Measurements from ENCODE around the gene PROSER3.

DNA sequence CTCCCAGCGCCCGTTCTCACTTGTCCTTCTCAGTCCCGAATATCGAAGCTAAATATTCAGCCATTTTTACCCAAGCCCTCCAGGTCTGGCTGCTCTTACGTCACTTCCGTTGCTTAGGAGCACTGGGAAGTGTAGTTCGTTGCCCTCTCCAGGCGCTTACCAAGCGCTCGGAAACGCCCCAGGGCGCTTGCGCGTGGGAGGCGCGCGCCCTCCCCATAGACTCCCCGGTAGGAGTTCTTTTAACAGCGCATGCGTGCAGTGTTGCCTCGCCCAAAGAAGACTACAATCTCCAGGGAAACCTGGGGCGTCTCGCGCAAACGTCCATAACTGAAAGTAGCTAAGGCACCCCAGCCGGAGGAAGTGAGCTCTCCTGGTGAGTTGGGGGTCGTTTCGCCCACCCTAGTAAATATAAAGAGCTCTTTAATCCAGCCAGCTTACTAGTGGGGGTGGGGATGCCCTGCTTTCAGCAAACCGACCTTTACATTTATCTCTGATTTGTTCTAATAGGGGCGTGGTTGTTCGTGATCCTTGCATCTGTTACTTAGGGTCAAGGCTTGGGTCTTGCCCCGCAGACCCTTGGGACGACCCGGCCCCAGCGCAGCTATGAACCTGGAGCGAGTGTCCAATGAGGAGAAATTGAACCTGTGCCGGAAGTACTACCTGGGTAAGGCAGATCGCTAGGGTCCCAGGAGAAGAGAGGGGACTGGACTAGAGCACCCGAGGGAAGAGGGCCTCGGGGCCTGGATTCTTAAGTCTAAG, 12.5 kb upstream of the PROSER3 start, which contains the start of the genes PSENEN and U2AF1L4:
- TF ChIP-seq, protein P1, sequence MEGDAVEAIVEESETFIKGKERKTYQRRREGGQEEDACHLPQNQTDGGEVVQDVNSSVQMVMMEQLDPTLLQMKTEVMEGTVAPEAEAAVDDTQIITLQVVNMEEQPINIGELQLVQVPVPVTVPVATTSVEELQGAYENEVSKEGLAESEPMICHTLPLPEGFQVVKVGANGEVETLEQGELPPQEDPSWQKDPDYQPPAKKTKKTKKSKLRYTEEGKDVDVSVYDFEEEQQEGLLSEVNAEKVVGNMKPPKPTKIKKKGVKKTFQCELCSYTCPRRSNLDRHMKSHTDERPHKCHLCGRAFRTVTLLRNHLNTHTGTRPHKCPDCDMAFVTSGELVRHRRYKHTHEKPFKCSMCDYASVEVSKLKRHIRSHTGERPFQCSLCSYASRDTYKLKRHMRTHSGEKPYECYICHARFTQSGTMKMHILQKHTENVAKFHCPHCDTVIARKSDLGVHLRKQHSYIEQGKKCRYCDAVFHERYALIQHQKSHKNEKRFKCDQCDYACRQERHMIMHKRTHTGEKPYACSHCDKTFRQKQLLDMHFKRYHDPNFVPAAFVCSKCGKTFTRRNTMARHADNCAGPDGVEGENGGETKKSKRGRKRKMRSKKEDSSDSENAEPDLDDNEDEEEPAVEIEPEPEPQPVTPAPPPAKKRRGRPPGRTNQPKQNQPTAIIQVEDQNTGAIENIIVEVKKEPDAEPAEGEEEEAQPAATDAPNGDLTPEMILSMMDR (IDR thresholded peaks at IDR 0.05) = peak in 2 of 4 experiments; percentile 7 to 38
- peak in 1 of 2 donors; percentile 54 for TF ChIP-seq POLR2A (IDR thresholded peaks at IDR 0.05)

Data from uterus (tissue), 2 donors.